SKM-1 treated with dmso at 0.1 percent for 144 hours (cell line): Measurements from ENCODE around the gene RBM39.
"Not testable (repeated sequence)": the region's sequence is repeated elsewhere in the genome, so short reads cannot be mapped to it uniquely, and the experiment has no call there.

ENCODE experiments used
- DNase-seq: peaks from one replicate; lab custom pipeline; 2025; ENCODE audit not compliant: unreplicated experiment; lab: John Stamatoyannopoulos, UW

The RBM39 gene

GRCh38 chr20:35741892-35742740, at the start of gene RBM39:
Gene RBM39, minus strand, starts transcription at chr20:35742260. Its CDS starts 1,386 bp downstream, at chr20:35740874.
- peak; percentile 99 for DNase-seq

GRCh38 chr20:35791821-35792220, 49.8 kb upstream of the RBM39 start:
- peak; percentile 53 for DNase-seq

GRCh38 chr20:35791097-35791496, 49.0 kb upstream of the RBM39 start:
- no peak for DNase-seq

GRCh38 chr20:35788796-35789195, 46.7 kb upstream of the RBM39 start:
- no peak for DNase-seq

GRCh38 chr20:35785541-35785940, 43.5 kb upstream of the RBM39 start:
- DNase-seq = not testable (repeated sequence)

GRCh38 chr20:35783811-35784210, 41.8 kb upstream of the RBM39 start:
- not testable (repeated sequence) for DNase-seq

GRCh38 chr20:35776513-35777101, 34.5 kb upstream of the RBM39 start:
- DNase-seq = no peak

GRCh38 chr20:35774391-35774790, 32.3 kb upstream of the RBM39 start:
- no peak for DNase-seq

GRCh38 chr20:35773154-35773751, 31.2 kb upstream of the RBM39 start:
- peak; percentile 85 for DNase-seq

- DNase-seq = no peak
Observed at GRCh38 chr20:35772563-35773058, 30.6 kb upstream of the RBM39 start.

GRCh38 chr20:35771689-35772562, 29.9 kb upstream of the RBM39 start, which contains the start of gene PHF20:
Gene PHF20, plus strand, starts transcription at chr20:35772015. Its CDS starts 29,508 bp downstream, at chr20:35801523.
- peak; percentile 88 for DNase-seq

GRCh38 chr20:35771367-35771688, 29.3 kb upstream of the RBM39 start:
- no peak for DNase-seq

GRCh38 chr20:35768731-35769664, 26.9 kb upstream of the RBM39 start:
- no peak for DNase-seq

GRCh38 chr20:35767683-35768481, 25.8 kb upstream of the RBM39 start:
- DNase-seq = peak; percentile 83

GRCh38 chr20:35766843-35767242, 24.8 kb upstream of the RBM39 start:
- DNase-seq = no peak

GRCh38 chr20:35764936-35765335, 22.9 kb upstream of the RBM39 start:
- DNase-seq = not testable (repeated sequence)

GRCh38 chr20:35762461-35762860, 20.4 kb upstream of the RBM39 start:
- no peak for DNase-seq

GRCh38 chr20:35761548-35761947, 19.5 kb upstream of the RBM39 start:
- not testable (repeated sequence) for DNase-seq
